ENCODE results near the gene AGAP6. TPM values are rescaled to one million over a fixed set of nuclear protein-coding genes. Genes with fewer than 3 reads are reported as not detected.
"Not testable (repeated sequence)": the region's sequence is repeated elsewhere in the genome, so short reads cannot be mapped to it uniquely, and the experiment has no call there.

AGAP6 gene
- total RNA-seq, 1 experiment from 2014 or later: 14.4 TPM

DNA sequence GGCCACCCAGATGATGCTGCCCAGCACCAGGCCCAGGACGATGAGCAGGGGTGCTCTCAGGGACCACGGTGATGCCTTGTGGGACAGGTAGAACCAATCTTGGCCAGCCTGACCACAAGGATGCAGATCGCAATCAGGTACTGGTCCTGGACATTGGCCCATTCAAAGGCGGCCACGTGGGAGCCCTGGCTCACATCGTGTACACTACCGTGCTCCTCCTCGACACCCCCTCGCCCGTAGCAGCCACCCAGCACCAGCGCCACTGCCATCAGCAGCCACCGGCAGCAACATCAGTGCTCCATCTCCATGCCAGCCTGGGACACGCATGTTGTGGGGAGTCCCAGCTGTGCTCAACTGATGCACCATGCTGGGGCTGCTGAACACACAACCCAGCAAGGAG is 39.0 kb downstream of the AGAP6 start:
- no peaks in the 10 kb centered on the region for H3K9me3 ChIP-seq (ENCODE audit: control insufficient read depth, insufficient read depth, low read depth, low read length)
- DNase-seq (ENCODE audit: low read depth, low spot score) (no peak), ATAC-seq (no peak)
- in situ Hi-C loops (cut with HindIII; ENCODE audit: low pct_unique_long_range_greater_than_20kb, low sequenced_read_pairs) (no loop called here), intact Hi-C loops (cut with micrococcal nuclease; ENCODE audit: unreplicated experiment) (no loop called here)
- no peak overlapping the region for H3K4me3 ChIP-seq (ENCODE audit: low read depth in 2 of 2, low read length in 2 of 2)
- CTCF ChIA-PET: no interaction called here
- H3K36me3 ChIP-seq (ENCODE audit: control insufficient read depth, insufficient read depth, low read length): no peaks in the 10 kb centered on the region
- BruUV-seq (replicated peaks): no TSS peak
- no peak overlapping the region for H3K27ac ChIP-seq (ENCODE audit: low read length)
- no peaks in the 10 kb centered on the region for H3K4me1 ChIP-seq (ENCODE audit: control insufficient read depth, insufficient read depth, low read length)
- H3K27me3 ChIP-seq (ENCODE audit: control insufficient read depth, insufficient read depth, low read length): peaks cover 4% of the 10 kb centered on the region; the same call in 1 of the 2 replicates
- TF ChIP-seq, protein P1, sequence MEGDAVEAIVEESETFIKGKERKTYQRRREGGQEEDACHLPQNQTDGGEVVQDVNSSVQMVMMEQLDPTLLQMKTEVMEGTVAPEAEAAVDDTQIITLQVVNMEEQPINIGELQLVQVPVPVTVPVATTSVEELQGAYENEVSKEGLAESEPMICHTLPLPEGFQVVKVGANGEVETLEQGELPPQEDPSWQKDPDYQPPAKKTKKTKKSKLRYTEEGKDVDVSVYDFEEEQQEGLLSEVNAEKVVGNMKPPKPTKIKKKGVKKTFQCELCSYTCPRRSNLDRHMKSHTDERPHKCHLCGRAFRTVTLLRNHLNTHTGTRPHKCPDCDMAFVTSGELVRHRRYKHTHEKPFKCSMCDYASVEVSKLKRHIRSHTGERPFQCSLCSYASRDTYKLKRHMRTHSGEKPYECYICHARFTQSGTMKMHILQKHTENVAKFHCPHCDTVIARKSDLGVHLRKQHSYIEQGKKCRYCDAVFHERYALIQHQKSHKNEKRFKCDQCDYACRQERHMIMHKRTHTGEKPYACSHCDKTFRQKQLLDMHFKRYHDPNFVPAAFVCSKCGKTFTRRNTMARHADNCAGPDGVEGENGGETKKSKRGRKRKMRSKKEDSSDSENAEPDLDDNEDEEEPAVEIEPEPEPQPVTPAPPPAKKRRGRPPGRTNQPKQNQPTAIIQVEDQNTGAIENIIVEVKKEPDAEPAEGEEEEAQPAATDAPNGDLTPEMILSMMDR (IDR thresholded peaks at IDR 0.05): no peak
- TF ChIP-seq TCF7L2 (IDR thresholded peaks at IDR 0.05; ENCODE audit: low read depth, low read length): no peak
- TF ChIP-seq, protein P2, sequence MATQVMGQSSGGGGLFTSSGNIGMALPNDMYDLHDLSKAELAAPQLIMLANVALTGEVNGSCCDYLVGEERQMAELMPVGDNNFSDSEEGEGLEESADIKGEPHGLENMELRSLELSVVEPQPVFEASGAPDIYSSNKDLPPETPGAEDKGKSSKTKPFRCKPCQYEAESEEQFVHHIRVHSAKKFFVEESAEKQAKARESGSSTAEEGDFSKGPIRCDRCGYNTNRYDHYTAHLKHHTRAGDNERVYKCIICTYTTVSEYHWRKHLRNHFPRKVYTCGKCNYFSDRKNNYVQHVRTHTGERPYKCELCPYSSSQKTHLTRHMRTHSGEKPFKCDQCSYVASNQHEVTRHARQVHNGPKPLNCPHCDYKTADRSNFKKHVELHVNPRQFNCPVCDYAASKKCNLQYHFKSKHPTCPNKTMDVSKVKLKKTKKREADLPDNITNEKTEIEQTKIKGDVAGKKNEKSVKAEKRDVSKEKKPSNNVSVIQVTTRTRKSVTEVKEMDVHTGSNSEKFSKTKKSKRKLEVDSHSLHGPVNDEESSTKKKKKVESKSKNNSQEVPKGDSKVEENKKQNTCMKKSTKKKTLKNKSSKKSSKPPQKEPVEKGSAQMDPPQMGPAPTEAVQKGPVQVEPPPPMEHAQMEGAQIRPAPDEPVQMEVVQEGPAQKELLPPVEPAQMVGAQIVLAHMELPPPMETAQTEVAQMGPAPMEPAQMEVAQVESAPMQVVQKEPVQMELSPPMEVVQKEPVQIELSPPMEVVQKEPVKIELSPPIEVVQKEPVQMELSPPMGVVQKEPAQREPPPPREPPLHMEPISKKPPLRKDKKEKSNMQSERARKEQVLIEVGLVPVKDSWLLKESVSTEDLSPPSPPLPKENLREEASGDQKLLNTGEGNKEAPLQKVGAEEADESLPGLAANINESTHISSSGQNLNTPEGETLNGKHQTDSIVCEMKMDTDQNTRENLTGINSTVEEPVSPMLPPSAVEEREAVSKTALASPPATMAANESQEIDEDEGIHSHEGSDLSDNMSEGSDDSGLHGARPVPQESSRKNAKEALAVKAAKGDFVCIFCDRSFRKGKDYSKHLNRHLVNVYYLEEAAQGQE (IDR thresholded peaks at IDR 0.05; ENCODE audit: insufficient read depth in 1 of 2, low read depth in 2 of 2, low read length in 1 of 2): no peak
- no peak for TF ChIP-seq POLR2AphosphoS5 (IDR thresholded peaks at IDR 0.05; ENCODE audit: low read depth, low read length)
- no peak for TF ChIP-seq SIN3A (IDR thresholded peaks at IDR 0.05; ENCODE audit: borderline replicate concordance, insufficient read depth, low read depth, low read length)
- POLR2A ChIA-PET: no interaction called here

DNA sequence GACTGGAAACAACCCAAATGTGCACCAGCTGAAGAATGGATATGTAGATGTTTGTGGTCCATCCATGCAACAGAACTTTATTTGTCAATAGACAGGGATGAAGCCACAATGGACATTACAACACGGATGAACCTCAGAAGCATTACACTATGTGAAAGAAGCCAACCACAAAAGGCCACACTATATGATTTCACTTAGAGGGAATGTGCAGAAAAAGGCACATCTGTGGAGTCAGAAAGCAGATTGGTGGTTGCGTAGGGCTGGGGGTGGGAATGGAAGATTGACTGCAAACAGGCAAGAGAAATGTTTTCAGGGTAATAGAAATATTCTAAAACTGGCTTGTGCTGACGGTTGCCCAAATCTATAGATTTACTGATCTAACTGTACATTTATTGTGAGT is 45.3 kb downstream of the AGAP6 start:
- Histone ChIP-seq H3K9me3 (ENCODE audit: control insufficient read depth, insufficient read depth, low read depth, low read length) (no peaks in the 10 kb centered on the region), H3K4me3 (ENCODE audit: low read depth in 2 of 2, low read length in 2 of 2) (no peak overlapping the region), H3K27me3 (ENCODE audit: control insufficient read depth, insufficient read depth, low read length) (no peaks in the 10 kb centered on the region; the same call in none of the 2 replicates), H3K36me3 (ENCODE audit: control insufficient read depth, insufficient read depth, low read length) (no peaks in the 10 kb centered on the region), H3K4me1 (ENCODE audit: control insufficient read depth, insufficient read depth, low read length) (no peaks in the 10 kb centered on the region), H3K27ac (ENCODE audit: low read length) (no peak overlapping the region)
- ATAC-seq: no peak
- CTCF ChIA-PET: no interaction called here
- no peak for DNase-seq (ENCODE audit: low read depth, low spot score)
- no peak for TF ChIP-seq SIN3A (IDR thresholded peaks at IDR 0.05; ENCODE audit: borderline replicate concordance, insufficient read depth, low read depth, low read length)
- TF ChIP-seq, protein P2 (IDR thresholded peaks at IDR 0.05; ENCODE audit: insufficient read depth in 1 of 2, low read depth in 2 of 2, low read length in 1 of 2): no peak
- TF ChIP-seq, protein P1 (IDR thresholded peaks at IDR 0.05): no peak
- TF ChIP-seq POLR2AphosphoS5 (IDR thresholded peaks at IDR 0.05; ENCODE audit: low read depth, low read length): no peak
- TF ChIP-seq TCF7L2 (IDR thresholded peaks at IDR 0.05; ENCODE audit: low read depth, low read length): no peak
- POLR2A ChIA-PET: no interaction called here
- no TSS peak for BruUV-seq (replicated peaks)
- intact Hi-C loops (cut with micrococcal nuclease; ENCODE audit: unreplicated experiment): no loop called here
- in situ Hi-C loops (cut with HindIII; ENCODE audit: low pct_unique_long_range_greater_than_20kb, low sequenced_read_pairs): no loop called here

DNA sequence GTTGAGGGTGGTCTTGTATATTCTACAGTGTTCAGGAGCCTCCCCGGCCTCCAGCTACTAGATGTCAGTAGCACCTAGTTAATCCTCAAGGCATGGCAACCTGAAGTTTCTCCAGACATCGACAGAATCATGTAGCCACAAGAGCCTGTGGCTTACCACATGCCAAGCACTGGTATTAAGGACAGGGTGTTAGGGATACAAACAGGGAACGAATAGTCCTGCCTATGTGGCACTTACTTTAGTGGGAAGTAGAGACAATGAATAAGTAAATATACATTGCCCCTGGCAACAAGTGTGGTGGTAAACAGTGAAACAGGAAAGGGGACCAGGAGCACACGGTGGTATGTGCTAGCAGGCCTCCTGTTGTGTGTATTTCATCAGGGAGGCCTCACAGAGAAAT is 47.1 kb downstream of the AGAP6 start:
- intact Hi-C loops (cut with micrococcal nuclease; ENCODE audit: unreplicated experiment); H3K36me3 ChIP-seq (ENCODE audit: control insufficient read depth, insufficient read depth, low read length); in situ Hi-C loops (cut with HindIII; ENCODE audit: low pct_unique_long_range_greater_than_20kb, low sequenced_read_pairs); DNase-seq (ENCODE audit: low read depth, low spot score); H3K27me3 ChIP-seq (ENCODE audit: control insufficient read depth, insufficient read depth, low read length); CTCF ChIA-PET; H3K4me3 ChIP-seq (ENCODE audit: low read depth in 2 of 2, low read length in 2 of 2); BruUV-seq (replicated peaks); H3K27ac ChIP-seq (ENCODE audit: low read length); ATAC-seq; POLR2A ChIA-PET; H3K9me3 ChIP-seq (ENCODE audit: control insufficient read depth, insufficient read depth, low read depth, low read length); H3K4me1 ChIP-seq (ENCODE audit: control insufficient read depth, insufficient read depth, low read length): not testable (repeated sequence)
